GM23248 (cell line): Measurements from ENCODE around the gene ADAM8.

Experiments
- EZH2 ChIP-seq: fragments of 200-600 bp; sonication (generic); IDR thresholded peaks from 2 replicates; pipeline ENCODE4 v1.6.1; 2018; ENCODE audit warnings: antibody characterized with exemption, mild to moderate bottlenecking; ENCODE audit not compliant: insufficient read depth, poor library complexity, severe bottlenecking
- EZH2phosphoT487 ChIP-seq: fragments of 200-600 bp; sonication (generic); IDR thresholded peaks from 2 replicates; pipeline ENCODE4 v1.6.1; 2018; ENCODE audit warnings: antibody characterized with exemption, moderate library complexity, mild to moderate bottlenecking, low read depth; ENCODE audit not compliant: insufficient read depth

DNA sequence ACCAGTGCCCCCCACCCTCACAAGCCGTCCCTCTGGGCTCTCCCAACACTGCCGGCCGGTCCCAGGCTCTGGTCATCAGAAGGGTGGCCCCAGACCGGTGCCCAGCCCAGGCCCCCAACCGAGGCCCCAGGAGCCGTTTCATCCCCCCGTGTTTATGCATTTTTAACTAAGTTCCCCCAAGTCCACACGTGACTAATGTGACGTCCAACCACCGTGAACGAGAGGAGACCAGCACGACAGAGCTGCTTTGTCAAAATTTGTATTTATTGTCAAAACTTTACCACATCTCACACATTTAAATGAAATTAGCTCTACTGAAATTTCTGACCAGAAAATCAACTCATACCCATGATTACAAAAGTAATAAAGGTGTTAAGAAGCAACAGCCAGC, 30.4 kb downstream of the ADAM8 start:
- no peak for TF ChIP-seq EZH2phosphoT487
- no peak for TF ChIP-seq EZH2
